ENCODE results near the gene SCRG1.

The SCRG1 gene

DNA sequence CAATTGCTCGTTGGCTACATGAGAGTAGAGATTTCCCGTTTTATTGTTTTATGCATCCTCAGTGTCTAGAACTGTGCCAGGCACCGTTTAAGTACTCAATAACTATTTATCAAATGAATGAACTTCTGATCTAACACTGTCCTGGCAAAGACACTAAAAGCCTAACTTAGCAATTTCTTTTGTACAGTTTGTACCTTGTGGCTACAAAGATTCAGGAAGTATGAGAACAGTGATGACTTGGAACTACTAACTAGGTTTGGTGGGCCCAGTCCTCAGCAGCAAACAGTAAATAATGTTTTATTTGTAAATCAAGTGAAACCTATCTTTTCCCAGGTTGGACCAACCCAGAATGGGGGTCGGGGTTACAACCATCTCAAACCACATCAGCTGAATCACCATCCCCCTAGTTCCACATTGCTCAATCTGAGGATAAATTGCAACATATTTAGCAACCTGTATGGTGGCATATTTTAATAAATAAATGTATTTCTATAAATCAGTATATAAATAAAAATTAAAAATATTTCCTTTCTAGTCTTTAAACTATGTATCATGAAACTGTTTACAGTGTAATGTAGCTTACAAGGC is 12.3 kb upstream of the SCRG1 start:
- no peak for DNase-seq (ENCODE audit: low spot score)

DNA sequence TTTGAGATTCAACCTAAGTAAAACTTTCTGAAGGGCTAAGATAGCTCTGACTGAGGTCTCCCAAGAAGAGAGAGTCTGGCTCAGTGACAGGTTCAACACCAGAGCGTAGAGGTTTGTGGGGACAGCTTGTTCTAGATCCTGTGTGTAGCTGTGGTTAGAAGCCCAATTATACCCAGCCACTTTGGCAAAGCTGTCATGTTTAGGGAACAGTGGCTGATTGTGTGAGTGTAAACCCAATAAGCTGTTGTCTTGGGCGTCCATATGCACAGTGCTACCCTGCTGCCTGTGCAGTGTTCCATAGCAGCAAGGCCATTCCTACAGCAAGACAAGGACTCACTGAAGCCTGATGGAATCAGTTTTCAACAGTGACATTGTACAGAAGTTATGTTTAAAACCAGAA is 11.2 kb upstream of the SCRG1 start:
- DNase-seq (ENCODE audit: low spot score) = no peak

DNA sequence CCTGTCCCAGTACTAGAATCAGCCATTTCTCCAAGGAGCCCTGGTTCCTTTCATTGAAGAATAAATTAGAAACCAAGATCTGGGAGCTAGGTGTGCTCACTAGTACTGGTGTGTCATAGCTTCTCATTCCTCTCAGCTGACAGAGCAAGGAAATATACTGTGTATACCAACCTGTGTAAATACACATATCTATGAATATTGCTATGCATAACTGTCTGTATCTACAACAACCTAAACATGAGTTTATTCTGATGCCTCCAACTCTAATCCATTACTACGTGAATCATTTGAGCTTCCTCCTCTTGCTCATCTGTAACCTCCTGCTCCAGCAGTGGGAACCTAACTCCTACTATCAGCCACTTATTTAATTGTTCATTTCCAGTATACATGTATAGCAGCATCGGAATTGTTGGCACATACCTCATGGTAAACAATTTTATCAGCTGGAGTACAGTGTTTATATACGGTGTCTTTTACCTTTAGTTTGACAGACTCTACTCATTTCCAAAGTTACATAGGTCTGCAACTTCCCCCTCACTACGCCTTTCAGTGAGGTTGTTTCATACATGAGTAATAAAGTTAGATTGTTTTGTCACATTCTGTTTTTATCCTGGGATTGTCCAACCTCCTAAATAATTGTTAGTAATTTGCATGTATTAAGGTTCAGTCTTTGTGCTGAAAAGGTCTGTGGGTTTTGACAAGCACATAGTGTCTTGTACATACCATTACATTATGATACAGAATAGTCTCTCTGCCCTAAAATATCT is 7.1 kb upstream of the SCRG1 start:
- no peak for DNase-seq (ENCODE audit: low spot score)

DNA sequence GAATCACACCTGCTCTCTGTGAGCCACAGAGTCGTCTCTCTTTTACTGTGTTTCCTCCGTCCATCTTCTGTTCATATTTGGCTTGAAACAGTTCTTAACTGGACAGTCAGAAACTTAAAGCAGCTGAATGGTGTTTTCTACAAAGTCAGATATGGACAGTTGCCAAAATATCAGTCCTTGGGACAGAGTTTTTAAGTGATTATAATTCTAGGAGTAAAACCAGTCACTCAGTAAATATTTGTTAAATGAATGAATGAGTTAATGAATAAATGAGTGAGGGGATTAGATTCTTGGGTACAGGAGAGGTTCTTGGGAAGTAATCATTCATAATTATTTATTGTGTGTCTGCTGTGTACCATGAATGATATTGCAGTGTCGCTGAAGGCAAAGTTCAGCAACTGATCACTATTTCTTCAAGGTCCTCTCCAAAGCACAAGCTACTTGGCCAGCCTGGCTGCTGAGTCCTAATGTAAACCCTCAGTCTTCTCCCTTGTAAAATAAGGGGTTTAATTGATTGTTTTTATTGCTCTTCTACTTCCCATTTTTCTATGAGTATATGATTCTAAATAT is 5.5 kb upstream of the SCRG1 start:
- no peak for DNase-seq (ENCODE audit: low spot score)

DNA sequence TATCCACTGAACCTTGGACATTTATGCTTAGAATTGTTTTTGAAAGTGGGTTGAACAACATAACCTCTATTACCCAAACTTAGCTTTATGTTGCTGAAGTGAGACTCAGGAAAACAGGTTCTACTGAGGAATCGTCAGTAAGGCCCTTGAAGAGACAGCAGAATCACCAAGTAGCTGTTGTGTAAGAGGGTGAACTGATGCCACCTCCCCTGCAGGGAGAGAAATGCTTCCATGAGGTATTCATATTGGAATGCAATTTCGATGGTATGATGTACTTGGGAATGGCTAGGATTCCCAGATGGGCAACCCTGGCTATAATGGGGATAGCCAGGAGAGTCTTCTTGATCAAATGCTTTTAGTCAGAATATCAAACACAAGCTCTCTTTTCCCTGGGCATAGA is 4.1 kb upstream of the SCRG1 start:
- DNase-seq (ENCODE audit: low spot score) = peak; percentile 56

DNA sequence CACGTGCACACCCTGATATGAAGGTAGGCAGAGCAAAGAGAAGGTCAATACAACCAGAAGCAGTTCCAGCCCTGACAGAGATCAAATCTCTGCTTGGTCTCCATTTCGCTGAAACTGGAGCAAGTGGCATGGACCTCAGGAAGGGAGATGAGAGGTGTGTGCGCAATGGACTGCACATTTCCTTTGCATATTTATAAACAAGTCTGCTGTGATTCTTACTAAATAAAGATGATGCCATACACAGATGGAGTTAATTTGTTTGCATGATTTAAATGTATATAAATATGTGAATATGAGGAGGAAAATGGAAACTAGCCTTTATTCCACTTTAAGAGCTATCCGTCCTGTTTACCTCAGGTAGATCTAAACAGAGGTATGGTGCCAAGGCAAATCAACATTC is 2.1 kb upstream of the SCRG1 start:
- DNase-seq (ENCODE audit: low spot score) = no peak

DNA sequence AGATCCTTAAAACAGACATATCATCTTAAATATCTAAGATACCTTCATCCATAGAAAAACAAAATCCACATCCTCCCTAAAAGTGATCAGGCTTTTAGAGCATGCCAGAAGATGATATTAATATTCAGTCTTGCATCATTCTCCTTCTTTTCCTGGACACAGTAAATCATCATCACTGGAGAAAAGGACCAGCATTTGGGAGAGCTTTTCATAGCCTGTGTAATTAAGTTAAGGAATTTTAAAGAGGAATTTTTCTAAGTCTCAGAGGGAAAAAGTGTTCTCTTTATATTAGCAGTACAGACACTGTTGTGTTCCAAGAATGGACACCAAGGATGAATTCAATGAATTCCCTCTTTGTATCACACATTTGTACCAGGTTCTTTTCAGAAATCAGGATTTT is 696 bp downstream of the SCRG1 start:
- DNase-seq (ENCODE audit: low spot score) = no peak

DNA sequence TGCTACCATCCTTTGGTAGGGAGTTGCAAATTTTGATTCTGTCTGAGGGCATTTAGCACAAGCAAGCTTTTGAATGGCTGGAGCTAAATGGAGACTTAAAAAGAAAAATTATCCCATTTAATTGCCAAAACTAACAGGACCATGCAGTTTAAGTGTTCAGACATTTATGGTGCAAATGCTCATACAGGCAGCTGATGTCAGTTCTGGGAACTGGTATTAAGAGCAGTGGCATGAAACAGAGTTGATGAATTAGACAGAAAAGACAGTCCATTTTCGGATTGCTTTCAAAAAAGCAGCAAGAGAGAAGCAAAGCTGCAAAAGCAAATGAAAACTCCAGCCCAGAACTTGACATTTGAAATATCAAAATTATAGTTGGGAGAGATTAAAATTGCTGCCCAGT is 1.3 kb downstream of the SCRG1 start:
- DNase-seq (ENCODE audit: low spot score) = no peak

DNA sequence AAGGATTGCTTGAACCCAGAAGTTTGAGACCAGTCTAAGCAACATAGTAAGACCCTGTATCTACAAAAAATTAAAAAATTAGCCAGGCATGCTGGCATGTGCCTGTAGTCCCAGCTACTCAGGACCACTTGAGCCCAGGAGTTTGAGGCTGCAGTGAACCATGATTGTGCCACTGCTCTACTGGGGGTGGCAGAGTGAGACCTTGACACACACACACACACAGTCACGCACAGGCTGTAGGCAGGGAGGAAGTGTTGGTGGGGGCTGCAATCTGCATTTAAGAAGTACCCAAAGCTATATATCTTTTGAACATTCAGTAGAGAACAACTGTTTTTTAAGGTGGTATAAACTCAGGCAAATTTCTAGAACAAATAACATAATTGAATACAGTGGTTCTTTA is 7.2 kb downstream of the SCRG1 start:
- no peak for DNase-seq (ENCODE audit: low spot score)

DNA sequence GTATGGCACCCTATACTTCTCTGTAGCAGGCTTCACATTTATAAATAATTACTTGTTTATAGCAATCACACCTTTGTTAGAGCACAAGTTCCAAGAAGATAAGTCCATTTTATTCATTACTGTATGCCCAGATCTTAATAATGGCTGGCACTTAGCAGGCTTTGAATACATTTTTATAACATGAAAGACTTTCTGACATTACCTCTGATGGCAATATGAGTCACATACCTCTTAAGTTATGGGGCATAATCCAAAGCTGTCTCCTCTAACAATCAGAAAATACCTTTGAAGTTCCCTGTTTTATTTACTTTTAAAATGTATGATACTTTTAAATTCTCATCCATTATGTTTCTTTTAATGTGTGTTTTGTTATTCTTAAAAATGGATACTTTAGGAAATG is 12.2 kb downstream of the SCRG1 start:
- no peak for DNase-seq (ENCODE audit: low spot score)

DNA sequence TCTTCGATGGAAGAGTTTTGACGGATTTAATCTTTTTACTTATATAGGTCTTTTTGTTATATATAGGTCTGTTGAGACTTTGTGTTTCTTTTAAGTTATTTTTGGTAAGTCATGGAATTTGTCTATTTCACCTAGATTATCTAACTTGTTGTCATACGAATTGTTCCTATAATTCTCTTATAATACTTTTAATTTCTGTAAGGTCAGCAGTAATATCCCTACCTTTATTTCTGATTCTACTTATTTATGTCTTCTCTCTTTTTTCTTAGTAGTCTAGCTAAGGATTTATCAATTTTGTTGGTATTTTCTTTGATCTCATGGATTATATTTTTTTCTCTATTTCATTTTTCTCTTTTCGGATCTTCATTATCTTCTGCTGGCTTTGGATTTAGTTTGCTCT is 16.6 kb downstream of the SCRG1 start:
- no peak for DNase-seq (ENCODE audit: low spot score)

DNA sequence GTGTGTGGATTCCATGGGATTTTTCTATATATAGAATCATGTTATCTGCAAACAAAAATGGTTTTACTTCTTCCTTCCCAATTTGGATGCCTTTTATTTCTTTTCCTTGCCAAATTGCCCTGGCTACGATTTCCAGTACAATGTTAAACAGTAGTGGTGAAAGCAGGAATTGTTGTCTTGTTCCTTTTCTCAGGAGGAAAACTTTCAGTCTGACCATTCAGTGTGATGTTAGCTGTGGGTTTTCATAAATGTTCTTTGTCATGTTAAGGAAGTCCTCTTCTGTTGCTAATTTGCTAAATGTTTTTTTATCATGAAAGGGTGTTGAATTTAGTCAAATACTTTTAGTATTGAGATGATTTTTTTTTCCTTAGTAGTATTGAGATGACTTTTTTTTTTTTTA is 17.3 kb downstream of the SCRG1 start:
- DNase-seq (ENCODE audit: low spot score) = no peak

DNA sequence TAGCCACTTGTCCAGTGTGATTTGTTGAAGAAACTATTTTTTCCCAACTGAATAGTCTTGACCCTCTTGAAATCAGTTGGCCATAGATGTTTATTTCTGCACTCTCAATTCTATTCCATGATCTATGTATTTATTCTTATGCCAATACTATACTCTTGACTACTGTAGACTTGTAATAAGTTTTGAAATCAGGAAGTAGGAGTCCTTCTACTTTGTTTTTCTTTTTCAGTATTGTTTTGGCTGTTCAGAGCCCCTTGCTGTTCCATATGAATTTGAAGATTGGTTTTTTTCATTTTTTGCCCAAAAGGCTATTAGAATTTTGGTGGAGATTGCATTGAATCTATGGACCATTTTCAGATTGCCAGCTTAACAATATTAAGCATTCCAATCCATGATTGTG is 17.9 kb downstream of the SCRG1 start:
- DNase-seq (ENCODE audit: low spot score) = no peak

DNA sequence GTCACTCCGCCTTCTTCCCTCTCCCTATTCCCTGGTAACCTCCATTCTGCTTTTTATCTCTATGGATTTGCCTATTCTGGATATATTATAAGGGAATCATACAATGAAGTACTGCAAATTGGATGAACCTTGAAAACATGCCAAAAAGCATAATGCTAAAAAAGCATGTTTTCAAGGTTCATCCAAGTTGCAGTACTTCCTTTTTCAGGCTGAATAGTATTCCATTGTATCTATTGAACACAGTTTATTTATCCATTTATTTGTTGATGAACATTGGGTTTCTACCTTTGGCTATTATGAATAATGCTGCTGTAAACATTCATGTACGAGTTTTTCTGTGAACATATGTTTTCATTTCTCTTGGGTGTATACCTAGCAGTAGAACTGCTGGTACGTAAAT is 19.0 kb downstream of the SCRG1 start:
- no peak for DNase-seq (ENCODE audit: low spot score)

DNA sequence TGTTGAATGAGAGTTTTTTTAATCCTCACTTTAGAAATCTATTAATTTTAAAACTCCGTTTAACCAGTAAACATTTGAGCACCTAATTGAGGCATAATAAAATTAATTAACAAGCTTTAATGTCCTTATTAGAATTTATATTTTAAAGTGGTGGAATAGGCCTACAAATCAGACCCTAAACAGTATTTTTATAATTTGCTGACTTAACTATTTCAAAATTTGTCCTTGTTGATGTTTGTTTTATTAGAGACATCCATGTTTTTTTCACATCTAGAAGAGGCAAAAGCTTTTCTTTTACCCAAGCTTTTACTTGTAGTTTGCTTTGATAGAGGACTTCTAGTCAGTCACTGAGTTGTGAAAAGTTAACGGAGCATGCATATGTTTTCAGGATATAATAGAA is 24.3 kb downstream of the SCRG1 start:
- DNase-seq (ENCODE audit: low spot score) = no peak

DNA sequence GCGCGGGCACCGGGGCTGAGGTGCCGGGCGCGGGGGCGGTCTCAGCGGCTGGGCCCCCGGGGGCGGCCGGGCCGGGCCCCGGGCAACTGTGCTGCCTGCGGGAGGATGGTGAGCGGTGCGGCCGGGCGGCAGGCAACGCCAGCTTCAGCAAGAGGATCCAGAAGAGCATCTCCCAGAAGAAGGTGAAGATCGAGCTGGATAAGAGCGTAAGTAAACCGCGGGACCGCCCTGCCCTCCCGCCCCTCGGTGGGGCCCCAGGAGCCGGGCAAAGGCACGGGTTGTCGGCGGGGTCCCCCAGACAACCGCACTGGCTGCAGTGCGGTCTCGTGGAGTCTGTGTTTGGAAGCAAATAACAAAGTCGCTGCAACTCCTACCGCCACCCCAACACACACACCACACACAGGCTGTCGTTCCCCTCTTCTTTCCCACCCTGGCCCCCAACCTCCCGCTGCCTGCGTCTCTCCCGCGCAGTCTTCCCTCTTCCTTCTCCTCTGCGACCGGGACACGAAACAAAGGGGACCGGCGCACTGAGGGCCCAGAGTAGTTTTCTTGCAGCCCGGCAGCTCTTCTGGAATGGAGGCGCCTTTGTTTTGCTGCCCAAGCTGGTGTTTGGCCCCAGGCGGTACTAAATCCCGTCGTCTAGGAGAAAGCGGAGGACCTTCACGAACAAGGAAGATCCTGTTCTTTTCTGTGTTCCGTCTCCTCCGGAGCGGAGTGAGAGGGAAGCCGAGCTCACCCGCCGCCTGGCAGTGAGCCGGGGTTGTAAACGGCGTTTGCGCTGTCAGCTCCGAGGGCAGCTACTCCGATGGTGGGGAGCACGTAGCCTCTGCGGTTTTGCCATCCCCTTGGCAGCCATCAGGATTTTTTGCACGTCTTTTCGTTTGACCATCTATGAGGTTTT is 27.4 kb downstream of the SCRG1 start:
- DNase-seq (ENCODE audit: low spot score) = peak; percentile 82

DNA sequence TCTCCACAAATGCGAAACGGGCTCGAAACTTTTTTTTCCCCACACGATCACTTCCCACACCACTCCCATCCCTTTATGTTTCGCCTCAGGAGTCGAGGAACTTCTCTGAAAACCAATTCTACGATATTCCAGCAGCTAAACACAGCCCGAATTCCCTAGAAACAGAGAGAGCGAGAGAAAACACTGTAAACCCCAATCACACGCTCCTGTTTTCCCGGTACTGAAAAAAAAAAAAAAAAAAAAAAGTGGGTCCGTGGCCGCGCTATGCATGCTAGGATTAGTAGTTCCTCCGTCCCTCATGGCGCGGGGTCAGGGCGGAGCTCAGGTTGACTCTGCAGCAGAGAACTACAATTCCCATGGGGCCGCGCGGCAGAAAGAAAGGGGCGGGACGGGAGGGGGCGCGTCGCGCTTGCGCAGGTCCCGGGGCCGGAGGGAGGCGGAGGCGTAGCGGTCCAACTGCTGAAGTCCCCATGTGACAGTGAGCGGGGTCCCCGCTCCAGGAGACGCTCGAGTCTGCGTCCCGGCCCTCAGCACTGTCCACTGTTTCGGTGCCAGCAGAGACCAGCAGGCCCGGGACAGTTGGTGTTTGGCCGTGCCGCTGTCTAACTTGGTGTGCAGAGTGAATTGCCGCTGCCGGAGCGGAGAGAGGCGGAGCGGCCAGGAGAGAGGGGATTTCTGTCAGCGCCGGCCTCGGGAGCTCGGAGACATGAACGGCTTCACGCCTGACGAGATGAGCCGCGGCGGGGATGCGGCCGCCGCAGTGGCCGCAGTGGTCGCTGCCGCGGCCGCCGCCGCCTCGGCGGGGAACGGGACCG is 28.2 kb downstream of the SCRG1 start, which contains the start of gene SAP30:
Gene SAP30, plus strand, starts transcription at position 478 of the 815 bp plus-strand sequence. Its CDS starts 229 bp downstream, at position 707.
- DNase-seq (ENCODE audit: low spot score) = peak; percentile 99

DNA sequence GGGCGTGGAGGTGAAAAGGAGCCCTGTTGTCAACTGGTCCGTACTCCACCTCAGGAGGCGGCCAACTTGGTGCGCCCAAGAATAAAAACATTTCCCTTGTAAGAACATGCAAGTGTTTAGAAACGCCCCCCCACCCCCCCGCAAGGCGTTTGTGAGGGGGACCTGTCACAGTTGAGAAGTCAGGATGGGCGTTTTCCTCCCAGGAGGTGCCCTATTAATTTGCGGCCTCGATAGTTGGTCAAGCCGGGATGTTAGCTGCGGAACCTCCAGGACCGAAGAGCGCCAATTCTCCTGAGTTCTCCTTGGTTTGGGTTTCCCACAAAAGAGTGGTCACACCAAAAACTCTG is 28.8 kb downstream of the SCRG1 start:
- DNase-seq (ENCODE audit: low spot score) = peak; percentile 23

DNA sequence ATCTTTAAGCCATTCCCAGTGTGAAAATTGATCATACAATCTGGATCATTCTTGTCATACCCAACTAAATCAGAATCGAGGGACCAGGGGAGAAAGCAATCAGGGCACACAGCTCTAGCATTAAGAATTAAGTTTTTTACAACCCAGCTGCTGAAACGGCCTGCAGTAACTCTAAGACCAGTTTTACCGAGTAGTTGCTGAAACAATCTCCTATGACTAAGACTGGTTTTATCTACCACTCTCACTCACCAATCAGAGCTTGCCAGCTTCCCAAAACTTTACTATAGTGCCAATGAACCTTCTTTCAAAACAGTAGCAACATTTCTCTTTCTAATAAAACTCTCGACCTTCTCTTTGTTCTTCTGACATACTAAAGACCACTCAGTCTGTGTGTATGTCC is 31.0 kb downstream of the SCRG1 start:
- DNase-seq (ENCODE audit: low spot score) = peak; percentile 9

DNA sequence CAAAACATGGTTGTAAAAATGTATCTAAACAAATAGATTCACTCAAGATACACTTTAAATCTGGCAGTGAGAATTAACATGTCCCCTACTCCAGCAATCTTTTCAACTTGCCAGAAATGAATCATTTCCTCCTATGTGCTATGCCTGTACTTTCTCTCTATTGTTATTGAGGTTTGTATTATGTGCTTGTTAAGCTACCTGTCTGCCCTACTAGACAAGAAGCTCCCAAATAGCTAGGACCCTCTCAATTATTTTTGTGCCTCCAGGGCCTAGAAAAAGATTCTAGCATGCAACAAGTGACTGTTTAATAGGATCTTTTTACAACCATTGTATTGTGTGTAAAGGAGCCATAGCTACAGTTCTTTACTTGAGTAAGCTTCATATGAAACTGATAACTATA is 31.6 kb downstream of the SCRG1 start:
- DNase-seq (ENCODE audit: low spot score) = no peak

DNA sequence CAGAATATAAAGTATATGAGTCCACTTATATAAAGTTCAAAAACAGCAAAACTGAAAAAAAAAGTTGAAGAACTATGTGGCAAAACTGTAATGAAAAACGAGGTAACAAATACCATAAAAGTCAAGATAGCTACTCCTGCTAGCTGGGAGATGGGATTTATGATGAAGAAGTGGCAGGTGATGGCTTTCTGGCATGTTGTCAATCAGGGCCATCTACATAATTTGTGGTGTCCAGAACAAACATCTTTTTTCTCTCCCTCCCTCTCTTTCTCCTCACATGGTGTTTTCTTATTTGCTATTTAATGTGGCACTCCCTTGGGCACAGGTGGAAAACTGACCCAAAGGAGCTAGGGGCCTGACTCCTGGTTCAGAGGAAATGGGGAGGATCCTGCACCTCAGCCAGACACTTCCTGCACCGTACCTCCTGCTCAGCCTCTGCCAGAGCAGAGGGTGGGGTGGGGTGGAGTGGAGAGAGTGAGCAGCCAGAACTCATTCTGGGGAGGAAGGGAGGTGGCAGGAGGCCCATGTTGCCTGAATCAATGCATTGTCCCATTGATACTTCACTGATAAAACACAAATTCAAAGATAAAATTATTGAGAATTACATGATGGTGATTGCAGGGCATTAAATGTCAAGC is 33.4 kb downstream of the SCRG1 start:
- no peak for DNase-seq (ENCODE audit: low spot score)
